Activated gamma-delta T cell (primary cell): ENCODE results near the gene CGN.

Experiments
- DNase-seq: peaks from one replicate; lab custom pipeline; 2025; lab: John Stamatoyannopoulos, UW
- total RNA-seq, 2 donors: gene quantifications; one replicate each; lab custom pipeline; 2026; lab: John Stamatoyannopoulos, UW

The CGN gene
- 2.3 to 3.1 reads per million in 2 donors for total RNA-seq

DNA sequence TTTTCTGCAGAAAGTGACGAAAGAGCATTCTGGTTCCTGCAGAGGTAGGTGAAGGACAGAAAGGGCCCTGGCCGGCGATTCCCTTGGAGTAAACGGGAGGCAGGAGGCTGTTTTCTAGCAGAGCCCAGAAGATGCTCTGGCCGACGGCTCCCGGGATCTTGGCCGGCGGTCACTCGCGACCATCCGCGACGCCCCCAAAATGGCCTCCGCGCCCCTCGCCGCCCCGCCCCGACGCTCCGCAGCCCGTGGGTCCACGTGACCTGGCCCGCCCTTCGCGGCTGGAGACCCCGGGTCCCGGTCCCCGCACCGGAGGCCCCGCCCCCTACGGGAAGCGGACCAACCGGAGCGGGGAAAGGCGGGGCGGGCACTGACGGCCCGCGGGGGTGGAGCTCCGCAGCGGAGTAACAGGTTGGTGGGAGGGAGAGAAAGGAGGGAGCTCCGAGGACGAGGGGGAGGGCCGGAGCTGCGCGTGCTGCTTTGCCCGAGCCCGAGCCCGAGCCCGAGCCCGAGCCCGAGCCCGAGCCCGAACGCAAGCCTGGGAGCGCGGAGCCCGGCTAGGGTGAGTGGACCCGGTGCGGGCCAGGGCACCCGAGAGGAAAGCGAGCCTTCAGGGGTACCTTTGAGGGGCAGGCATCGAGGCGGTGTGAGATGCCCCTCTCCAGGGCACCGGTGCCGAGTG lies at the start of gene CGN:
Gene CGN, plus strand, starts transcription at position 431 of the 679 bp plus-strand sequence. CDS start 7,133 bp downstream, outside the sequence.
- DNase-seq: peak; percentile 80

GRCh38 chr1:151461694-151462093 lies 49.5 kb upstream of the CGN start:
- no peak for DNase-seq

- no peak for DNase-seq
These were observed 46.2 kb upstream of the CGN start for GRCh38 chr1:151465026-151465425.

DNA sequence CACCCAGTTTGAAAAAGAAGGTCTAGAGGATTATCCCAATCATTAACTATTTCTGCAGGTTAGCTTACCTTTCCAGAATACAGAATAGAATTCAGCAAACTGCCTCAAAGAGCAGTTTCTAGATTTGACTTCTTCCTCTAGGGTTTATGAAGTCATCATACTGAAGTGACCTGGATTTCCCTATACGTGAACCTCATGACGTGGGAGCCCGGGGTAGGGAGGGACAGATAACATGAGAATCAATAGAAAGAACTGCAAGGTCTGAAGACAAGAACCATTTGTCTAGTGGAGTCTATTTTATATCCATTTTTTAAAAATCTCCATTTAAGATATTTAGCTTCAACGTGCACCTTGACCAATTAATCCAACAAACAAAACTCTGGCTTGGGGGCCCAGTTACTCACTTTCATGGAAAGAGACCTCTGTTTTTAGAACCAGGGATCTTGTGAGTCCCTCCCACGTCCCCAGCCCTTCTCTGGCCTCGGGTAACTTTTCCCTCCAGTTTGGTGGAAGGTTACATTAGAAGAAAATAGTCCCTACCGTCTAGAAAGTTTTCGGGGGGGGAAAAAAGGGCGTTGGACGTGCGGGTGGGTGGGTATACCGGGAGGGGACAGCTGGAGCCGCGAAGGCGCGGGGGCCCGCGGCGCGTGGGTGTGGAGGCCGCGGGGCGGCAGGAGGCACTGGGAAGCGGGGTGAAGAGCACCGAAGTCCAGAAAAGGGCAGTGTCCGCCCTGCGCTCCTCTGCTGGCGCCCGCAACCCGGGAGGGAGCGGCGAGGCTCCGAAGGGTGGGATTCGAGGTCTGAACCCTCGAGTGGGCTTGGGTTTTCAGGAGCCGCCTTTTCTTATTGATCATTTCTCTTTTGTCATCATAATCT lies 38.1 kb upstream of the CGN start:
- DNase-seq: no peak

GRCh38 chr1:151474745-151475144 lies 36.4 kb upstream of the CGN start:
- no peak for DNase-seq

DNA sequence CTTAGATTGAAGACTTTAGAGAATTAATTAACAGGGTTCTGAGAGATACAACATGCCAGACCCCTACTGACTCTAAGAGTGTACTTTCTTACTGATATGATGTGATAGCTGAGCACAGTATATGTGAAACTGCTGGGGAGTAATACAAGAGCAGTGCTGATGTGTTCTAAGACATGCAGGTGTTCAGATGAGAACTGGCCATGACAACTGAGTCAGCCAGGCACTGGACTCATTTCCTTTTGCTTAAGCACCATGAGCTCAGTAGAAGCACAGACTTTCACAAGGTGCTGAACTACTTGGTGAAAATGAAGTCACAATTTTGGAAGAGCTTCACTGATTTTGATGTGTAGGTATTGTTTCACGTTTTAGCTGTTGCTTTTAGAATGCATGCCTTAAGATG lies 36.0 kb upstream of the CGN start:
- DNase-seq: no peak

DNA sequence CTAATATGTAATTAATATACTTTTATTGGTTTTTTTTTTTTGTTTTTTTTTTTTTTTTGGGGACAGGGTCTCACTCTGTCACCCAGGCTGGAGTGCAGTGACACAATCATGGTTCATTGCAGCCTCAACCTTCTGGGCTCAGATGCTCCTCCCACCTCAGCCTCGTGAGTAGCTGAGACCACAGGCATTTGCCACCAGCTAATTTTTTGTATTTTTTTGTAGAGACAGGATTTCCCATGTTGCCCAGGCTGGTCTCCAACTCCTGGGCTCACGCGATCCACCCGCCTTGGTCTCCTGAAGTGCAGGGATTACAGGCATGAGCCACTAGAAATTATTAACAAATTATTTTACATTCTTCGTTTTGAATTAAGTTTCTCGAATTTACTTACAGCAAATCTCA lies 35.1 kb upstream of the CGN start:
- DNase-seq: no peak

DNA sequence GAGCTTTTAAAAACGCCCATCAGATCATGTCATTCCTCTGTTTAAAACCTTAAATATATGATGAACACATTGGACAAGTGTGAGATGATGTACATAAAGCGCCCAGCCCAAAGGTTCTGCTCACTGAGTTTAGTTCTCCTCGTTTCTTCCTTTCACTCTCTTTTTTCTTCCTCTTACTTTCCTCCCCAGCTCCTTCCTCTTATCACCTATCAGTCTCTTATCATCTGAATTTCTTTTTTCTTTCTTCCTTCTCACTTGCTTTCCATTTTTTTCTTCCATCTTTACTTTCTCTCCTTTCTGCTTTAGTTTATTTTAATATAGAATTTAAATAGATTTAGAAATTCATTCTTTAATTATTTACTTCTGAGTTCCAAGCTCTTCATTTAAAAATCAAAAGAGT lies 34.1 kb upstream of the CGN start:
- no peak for DNase-seq

- DNase-seq: no peak
These were observed 32.9 kb upstream of the CGN start for GRCh38 chr1:151478140-151478812.

GRCh38 chr1:151478923-151479322 lies 32.3 kb upstream of the CGN start:
- no peak for DNase-seq

DNA sequence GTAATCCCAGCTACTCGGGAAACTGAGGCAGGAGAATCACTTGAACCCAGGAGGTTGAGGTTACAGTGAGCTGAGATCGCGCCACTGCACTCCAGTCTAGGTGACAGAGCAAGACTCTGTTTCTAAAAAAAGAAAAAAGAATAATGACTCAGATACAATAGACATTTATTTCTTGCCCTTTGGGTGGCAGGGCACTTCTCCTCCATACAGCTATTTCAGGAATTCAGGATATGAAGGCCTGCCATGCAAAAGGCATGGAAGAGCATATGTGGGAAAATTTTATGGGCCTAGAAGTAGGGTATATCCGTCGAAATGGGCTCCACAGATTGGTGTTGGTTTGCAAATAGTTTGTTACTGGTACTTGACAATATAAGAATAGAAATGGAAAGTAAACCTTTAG lies 31.7 kb upstream of the CGN start:
- no peak for DNase-seq

- DNase-seq: no peak
These were observed 29.2 kb upstream of the CGN start for GRCh38 chr1:151482017-151482416.

DNA sequence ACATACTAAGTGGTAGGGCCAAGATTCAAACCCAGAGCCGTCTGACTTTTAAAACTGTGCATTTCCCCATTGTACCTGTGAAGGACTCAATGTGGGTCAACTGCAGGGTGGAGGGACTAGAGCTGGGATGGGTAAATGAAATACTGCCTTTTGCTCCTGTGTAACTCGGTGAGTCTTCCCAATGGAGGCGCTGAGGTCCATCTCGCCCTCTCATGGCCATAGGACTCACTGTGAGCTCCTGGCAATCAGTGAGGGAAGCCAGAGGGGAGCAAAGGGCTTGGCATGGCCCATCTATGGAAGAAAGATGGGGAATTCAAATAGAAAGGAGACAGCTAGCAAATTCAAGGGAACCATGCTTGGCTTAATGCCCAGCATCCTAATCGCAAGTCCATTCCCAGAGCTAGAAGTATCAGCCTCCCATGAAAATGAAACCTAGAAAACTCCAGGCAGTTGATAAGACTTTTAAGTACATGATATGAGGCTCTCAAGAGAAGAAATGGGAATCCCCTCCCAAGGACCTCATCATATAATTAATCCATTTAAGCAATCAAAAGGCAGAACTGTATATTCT lies 25.4 kb upstream of the CGN start:
- DNase-seq: no peak

DNA sequence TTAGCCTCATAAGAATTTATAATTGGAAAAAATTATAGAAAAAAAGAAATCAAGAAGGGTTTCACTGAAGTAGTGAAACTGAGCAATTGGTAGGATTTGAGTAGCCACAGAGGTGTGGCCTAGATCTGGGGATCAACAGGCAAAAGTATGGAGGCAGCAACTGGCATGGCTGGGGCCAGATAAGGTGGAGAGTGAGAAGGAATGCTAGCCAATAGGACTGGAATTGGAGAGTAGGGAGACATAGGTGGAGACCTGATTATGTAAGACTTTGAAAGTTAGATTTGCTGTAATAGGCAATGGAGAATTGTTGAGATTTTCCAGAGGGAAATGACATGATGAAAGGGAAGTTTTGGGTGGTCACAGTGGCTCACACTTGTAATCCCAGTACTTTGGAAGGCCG lies 24.6 kb upstream of the CGN start:
- DNase-seq: no peak

GRCh38 chr1:151491641-151492040 lies 19.5 kb upstream of the CGN start:
- no peak for DNase-seq

GRCh38 chr1:151492120-151492519 lies 19.1 kb upstream of the CGN start:
- no peak for DNase-seq

DNA sequence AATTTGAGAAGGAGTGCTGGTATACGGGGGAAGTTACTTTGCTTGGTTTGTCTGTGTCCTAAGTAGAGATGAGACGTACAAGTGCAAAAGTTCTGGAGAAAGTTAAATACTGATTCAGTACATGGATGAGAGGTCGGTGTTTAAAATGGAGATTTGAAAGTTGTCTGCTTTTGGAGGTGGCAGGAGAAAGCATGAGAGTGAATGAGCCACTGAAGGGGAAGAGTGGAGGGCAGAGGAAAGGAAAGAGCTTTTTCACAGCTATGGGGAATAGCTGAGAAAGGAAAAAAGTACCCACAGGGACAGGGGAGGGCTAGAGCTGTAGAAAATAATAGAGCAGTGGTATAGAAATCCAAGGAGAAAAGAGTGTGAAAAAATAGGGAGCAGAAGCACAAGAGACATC lies 18.1 kb upstream of the CGN start:
- no peak for DNase-seq

GRCh38 chr1:151494741-151495281 lies 16.4 kb upstream of the CGN start:
- DNase-seq: no peak

DNA sequence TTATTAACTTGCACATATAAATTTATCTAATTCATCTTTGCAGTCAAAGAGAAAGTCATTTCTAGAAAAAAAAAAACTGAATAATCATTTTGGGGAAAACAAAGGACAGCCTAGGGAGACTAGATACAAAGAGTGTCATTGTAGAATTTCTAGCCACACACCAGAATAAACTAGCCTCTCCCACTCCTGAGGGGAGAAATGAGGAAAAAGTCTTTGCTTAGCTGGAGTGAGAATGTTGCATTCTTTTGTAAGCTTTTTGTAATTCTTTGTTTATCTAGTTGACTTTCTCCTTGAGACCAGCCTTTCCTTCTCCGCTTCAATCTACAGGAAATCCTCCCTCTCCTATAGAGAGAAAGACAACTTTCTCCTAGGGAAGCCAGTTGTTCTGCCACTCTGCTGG lies 15.9 kb upstream of the CGN start:
- no peak for DNase-seq

DNA sequence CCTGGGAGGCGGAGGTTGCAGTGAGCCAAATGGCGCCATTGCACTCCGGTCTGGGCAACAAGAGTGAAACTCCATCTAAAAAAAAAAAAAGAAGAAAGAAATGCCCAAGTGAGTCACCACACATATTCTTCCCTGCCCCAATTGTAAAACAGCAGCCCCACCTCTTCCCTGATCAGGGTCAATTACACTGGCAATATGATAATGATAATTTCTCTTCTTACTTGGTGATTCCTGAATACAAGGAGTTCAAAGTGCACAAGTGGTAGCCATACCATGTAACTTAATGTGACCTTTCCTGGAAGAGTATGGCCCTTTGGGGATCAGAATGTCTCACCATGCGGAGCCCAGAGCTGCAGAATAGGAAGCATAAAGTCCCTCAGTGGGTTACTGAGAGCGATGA lies 11.8 kb upstream of the CGN start:
- no peak for DNase-seq

GRCh38 chr1:151499930-151500329 lies 11.3 kb upstream of the CGN start:
- no peak for DNase-seq

DNA sequence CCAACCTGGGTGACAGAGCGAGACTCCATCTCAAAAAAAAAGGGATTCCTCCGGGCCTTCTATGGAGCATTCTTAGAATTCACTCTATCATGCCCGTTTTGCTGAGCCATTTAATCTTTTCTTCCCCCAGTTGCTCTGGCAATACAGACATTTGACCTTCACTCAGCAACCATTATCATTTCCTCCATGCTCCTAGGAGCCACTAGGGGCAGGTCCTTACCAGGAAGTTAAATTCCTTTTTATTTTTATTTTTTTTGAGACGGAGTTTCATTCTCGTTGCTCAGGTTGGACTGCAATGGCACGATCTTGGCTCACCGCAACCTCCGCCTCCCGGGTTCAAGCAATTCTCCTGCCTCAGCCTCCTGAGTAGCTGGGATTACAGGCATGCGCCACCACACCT lies 9.7 kb upstream of the CGN start:
- DNase-seq: no peak
